GM12875 (cell line): ENCODE measurements around the gene NKAIN1.
"Not testable (repeated sequence)": the region's sequence is repeated elsewhere in the genome, so short reads cannot be mapped to it uniquely, and the experiment has no call there.

Experiments used
- H3K4me3 ChIP-seq: one replicate; pipeline ENCODE4 v1.5.1; 2011; ENCODE audit warnings: low read depth, low read length, control low read depth
- TF ChIP-seq, protein P1 (sequence below): IDR thresholded peaks from 2 replicates; pipeline ENCODE4 v1.5.1; 2011; ENCODE audit warnings: low read depth, mild to moderate bottlenecking, control low read depth, inconsistent platforms, low read length, moderate library complexity, borderline replicate concordance; ENCODE audit not compliant: insufficient read depth

The NKAIN1 gene

GRCh38 chr1:31143455-31143854 lies 96.2 kb downstream of the NKAIN1 start:
- TF ChIP-seq, protein P1, sequence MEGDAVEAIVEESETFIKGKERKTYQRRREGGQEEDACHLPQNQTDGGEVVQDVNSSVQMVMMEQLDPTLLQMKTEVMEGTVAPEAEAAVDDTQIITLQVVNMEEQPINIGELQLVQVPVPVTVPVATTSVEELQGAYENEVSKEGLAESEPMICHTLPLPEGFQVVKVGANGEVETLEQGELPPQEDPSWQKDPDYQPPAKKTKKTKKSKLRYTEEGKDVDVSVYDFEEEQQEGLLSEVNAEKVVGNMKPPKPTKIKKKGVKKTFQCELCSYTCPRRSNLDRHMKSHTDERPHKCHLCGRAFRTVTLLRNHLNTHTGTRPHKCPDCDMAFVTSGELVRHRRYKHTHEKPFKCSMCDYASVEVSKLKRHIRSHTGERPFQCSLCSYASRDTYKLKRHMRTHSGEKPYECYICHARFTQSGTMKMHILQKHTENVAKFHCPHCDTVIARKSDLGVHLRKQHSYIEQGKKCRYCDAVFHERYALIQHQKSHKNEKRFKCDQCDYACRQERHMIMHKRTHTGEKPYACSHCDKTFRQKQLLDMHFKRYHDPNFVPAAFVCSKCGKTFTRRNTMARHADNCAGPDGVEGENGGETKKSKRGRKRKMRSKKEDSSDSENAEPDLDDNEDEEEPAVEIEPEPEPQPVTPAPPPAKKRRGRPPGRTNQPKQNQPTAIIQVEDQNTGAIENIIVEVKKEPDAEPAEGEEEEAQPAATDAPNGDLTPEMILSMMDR = no peak

GRCh38 chr1:31142406-31142805 lies 97.3 kb downstream of the NKAIN1 start:
- TF ChIP-seq, protein P1 = no peak
- no peak overlapping the region for H3K4me3 ChIP-seq

More at GRCh38 chr1:31143455-31143854, 96.2 kb downstream of the NKAIN1 start:
- no peak overlapping the region for H3K4me3 ChIP-seq

GRCh38 chr1:31140299-31140698 lies 99.4 kb downstream of the NKAIN1 start:
- TF ChIP-seq, protein P1 = no peak
- no peak overlapping the region for H3K4me3 ChIP-seq

- not testable (repeated sequence) for H3K4me3 ChIP-seq
Measured at GRCh38 chr1:31138797-31139521, 100.7 kb downstream of the NKAIN1 start.

DNA sequence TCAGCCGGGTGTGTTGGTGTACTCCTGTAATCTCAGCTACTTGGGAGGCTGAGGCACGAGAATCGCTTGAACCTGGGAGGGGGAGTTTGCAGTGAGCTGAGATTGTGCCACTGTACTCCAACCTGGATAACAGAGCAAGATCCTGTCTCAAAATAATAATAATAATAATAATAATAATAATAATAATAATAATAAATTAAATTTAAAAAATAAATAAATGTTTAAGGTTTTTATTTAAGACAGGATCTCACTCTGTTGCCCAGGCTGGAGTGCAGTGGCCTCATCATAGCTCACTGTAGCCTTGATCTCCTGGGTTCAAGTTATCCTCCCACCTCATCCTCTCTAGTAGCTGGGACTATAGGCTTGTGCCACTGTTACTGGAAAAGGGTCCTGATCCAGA lies 101.8 kb downstream of the NKAIN1 start:
- H3K4me3 ChIP-seq = not testable (repeated sequence)

DNA sequence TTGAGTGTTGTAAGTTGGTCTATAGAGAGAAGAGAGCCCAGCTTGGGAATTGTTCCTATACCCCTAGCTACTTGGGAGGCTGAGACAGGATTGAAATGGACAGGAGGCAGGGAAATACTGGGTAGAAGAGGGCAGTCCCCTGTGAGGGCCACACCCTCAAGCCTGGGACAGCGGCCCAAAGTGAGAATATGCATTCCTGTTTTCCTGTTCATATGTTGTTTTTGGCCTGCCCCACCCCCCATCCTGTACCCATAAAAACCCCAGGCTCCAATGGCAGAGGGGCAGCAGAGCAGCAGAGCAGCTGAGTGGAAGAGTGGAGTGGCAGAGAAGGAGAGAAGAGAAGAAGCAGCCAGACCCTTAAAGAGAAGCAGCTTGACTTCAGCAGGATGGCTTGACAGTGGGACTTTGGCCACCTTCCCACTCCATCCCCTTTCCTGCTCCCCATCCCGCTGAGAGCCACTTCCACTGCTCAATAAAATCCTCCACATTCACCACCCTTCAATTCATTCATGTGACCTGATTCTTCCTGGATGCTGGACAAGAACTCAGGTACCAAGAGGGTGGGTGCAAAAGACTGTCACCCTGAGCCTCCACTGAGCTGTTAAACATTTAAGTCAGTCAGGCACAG lies 103.6 kb downstream of the NKAIN1 start:
- TF ChIP-seq, protein P1 = no peak
- no peak overlapping the region for H3K4me3 ChIP-seq

DNA sequence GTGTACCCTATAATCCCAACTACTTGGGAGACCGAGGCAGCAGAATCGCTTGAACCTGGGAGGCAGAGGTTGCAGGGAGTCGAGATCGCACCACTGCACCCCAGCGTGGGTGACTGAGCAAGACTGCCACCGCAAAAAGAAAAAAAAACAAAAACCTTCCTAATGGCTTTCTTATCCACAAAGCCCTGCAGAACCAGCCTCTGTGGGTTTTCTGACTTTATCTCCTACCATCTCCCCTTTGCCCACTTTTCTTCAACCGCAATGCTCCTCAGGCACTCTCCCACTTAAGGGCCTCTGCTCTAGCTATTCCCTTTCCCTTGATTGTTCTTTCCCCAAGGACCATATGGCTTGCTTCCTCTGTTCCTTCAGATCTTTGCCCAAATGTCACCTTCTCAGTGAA lies 106.3 kb downstream of the NKAIN1 start:
- TF ChIP-seq, protein P1 = no peak
- no peak overlapping the region for H3K4me3 ChIP-seq
